Mesenchymal stem cell (in vitro differentiated cells and primary cell): ENCODE measurements around the gene PRIM2.
"Not testable (repeated sequence)": the region's sequence is repeated elsewhere in the genome, so short reads cannot be mapped to it uniquely, and the experiment has no call there.

ENCODE experiments used
- DNase-seq: peaks from one replicate; pipeline ENCODE4 v3.0.0-alpha.2; 2013
- H2AFZ ChIP-seq: one replicate; pipeline ENCODE4 v1.6.1; 2013; ENCODE audit warnings: low read depth, mild to moderate bottlenecking, control low read depth, inconsistent platforms, low read length, moderate library complexity
- H2AK5ac ChIP-seq: 2 replicates; pipeline ENCODE4 v1.6.1; 2013; ENCODE audit warnings: low read length, moderate library complexity, mild to moderate bottlenecking, inconsistent platforms; ENCODE audit not compliant: severe bottlenecking
- H2BK120ac ChIP-seq: one replicate; pipeline ENCODE4 v1.6.1; 2013; ENCODE audit warnings: low read depth, mild to moderate bottlenecking, inconsistent platforms, low read length, moderate library complexity
- H2BK12ac ChIP-seq, 2 experiments: one replicate each; pipeline ENCODE4 v1.6.1; 2013; ENCODE audit warnings: inconsistent platforms in 2 of 2, low read length in 2 of 2, mild to moderate bottlenecking in 2 of 2, moderate library complexity in 2 of 2, control low read depth in 1 of 2
- H2BK15ac ChIP-seq: one replicate; pipeline ENCODE4 v1.6.1; 2013; ENCODE audit warnings: mild to moderate bottlenecking, low read depth, inconsistent platforms; ENCODE audit not compliant: poor library complexity, severe bottlenecking
- H2BK5ac ChIP-seq: 2 replicates; pipeline ENCODE4 v1.6.1; 2013; ENCODE audit warnings: low read depth, mild to moderate bottlenecking, low read length, control low read depth, inconsistent platforms; ENCODE audit not compliant: poor library complexity, severe bottlenecking
- H3K14ac ChIP-seq, 2 experiments: one replicate each; pipeline ENCODE4 v1.6.1; 2013; ENCODE audit warnings: inconsistent platforms in 2 of 2, low read length in 2 of 2, control low read depth in 1 of 2, mild to moderate bottlenecking in 1 of 2, moderate library complexity in 1 of 2
- H3K18ac ChIP-seq, 2 experiments: one replicate each; pipeline ENCODE4 v1.6.1; 2013; ENCODE audit warnings: inconsistent platforms in 2 of 2, low read length in 2 of 2, control low read depth in 1 of 2, low read depth in 1 of 2, mild to moderate bottlenecking in 1 of 2
- H3K23ac ChIP-seq, 2 experiments: one replicate each; pipeline ENCODE4 v1.6.1; 2013; ENCODE audit warnings: inconsistent platforms in 2 of 2, low read length in 2 of 2, mild to moderate bottlenecking in 2 of 2, moderate library complexity in 2 of 2, control low read depth in 1 of 2
- H3K27ac ChIP-seq: 2 replicates; pipeline ENCODE4 v1.5.1; 2013; ENCODE audit warnings: mild to moderate bottlenecking, moderate library complexity, low read length, control low read depth, inconsistent platforms; ENCODE audit not compliant: poor library complexity, severe bottlenecking
- H3K27me3 ChIP-seq, 2 experiments: 2 replicates each; pipeline versions ENCODE4 v1.6.1 to v1.7.0; 2013; ENCODE audit warnings: low read length in 2 of 2, mild to moderate bottlenecking in 2 of 2, moderate library complexity in 2 of 2, control low read depth in 1 of 2, inconsistent platforms in 1 of 2; ENCODE audit not compliant: control insufficient read depth in 1 of 2, insufficient read depth in 1 of 2
- H3K36me3 ChIP-seq, 2 experiments: 2 replicates each; pipeline versions ENCODE4 v1.6.1 to v1.7.0; 2013; ENCODE audit warnings: low read length in 2 of 2, control low read depth in 1 of 2, inconsistent platforms in 1 of 2, low read depth in 1 of 2, mild to moderate bottlenecking in 1 of 2; ENCODE audit not compliant: insufficient read depth in 2 of 2, control insufficient read depth in 1 of 2
- H3K4ac ChIP-seq, 2 experiments: one replicate each; pipeline ENCODE4 v1.6.1; 2013; ENCODE audit warnings: inconsistent platforms in 2 of 2, low read length in 2 of 2, mild to moderate bottlenecking in 2 of 2, moderate library complexity in 2 of 2, control low read depth in 1 of 2, low read depth in 1 of 2
- H3K4me1 ChIP-seq: 2 replicates; pipeline ENCODE4 v1.6.1; 2013; ENCODE audit warnings: low read depth, low read length, control low read depth; ENCODE audit not compliant: control insufficient read depth, insufficient read depth
- H3K4me2 ChIP-seq: 2 replicates; pipeline ENCODE4 v1.6.1; 2013; ENCODE audit warnings: low read length, mild to moderate bottlenecking, inconsistent platforms; ENCODE audit not compliant: poor library complexity, severe bottlenecking
- H3K4me3 ChIP-seq, 2 experiments: 2 replicates each; pipeline versions ENCODE4 v1.5.1 to v1.7.0; 2013; ENCODE audit warnings: low read length in 2 of 2, mild to moderate bottlenecking in 2 of 2, control low read depth in 1 of 2, low read depth in 1 of 2; ENCODE audit not compliant: insufficient read depth in 1 of 2
- H3K79me1 ChIP-seq: replicated peaks from 2 replicates; pipeline ENCODE4 v1.6.1; 2013; ENCODE audit warnings: mild to moderate bottlenecking, control low read depth, low read length, inconsistent platforms; ENCODE audit not compliant: poor library complexity, severe bottlenecking
- H3K9ac ChIP-seq: 2 replicates; pipeline ENCODE4 v1.7.0; 2013; ENCODE audit warnings: mild to moderate bottlenecking, low read length, moderate library complexity
- H3K9me3 ChIP-seq: 2 replicates; pipeline ENCODE4 v1.7.0; 2013; ENCODE audit warnings: mild to moderate bottlenecking, low read length; ENCODE audit not compliant: control insufficient read depth
- H4K8ac ChIP-seq: one replicate; pipeline ENCODE4 v1.6.1; 2013; ENCODE audit warnings: inconsistent platforms, mild to moderate bottlenecking, low read length, moderate library complexity
- H4K91ac ChIP-seq: one replicate; pipeline ENCODE4 v1.6.1; 2013; ENCODE audit warnings: mild to moderate bottlenecking, low read length, inconsistent platforms
- WGBS: methylation state at CpG from one replicate; pipeline ENCODE4 v1.1.7; 2013; ENCODE audit warnings: mixed read lengths; 5-methylcytosine and 5-hydroxymethylcytosine counted together

Gene PRIM2

GRCh38 chr6:57502387-57502786 is 185.0 kb downstream of the PRIM2 start:
- H3K14ac ChIP-seq, H3K9ac ChIP-seq, H3K79me1 ChIP-seq, H2AFZ ChIP-seq, H3K36me3 ChIP-seq, H3K27ac ChIP-seq, H3K4me3 ChIP-seq, H4K8ac ChIP-seq, H3K4me2 ChIP-seq, H3K27me3 ChIP-seq, H2BK15ac ChIP-seq, H3K18ac ChIP-seq, H3K23ac ChIP-seq, H3K9me3 ChIP-seq, H4K91ac ChIP-seq, H2BK12ac ChIP-seq, H3K4me1 ChIP-seq, H2BK5ac ChIP-seq, H2AK5ac ChIP-seq, H3K4ac ChIP-seq, H2BK120ac ChIP-seq, DNase-seq: not testable (repeated sequence)
- WGBS: 100% methylated on average over 5 of the region's 10 CpGs

GRCh38 chr6:57505251-57505650 is 187.8 kb downstream of the PRIM2 start:
- H3K79me1 ChIP-seq, H3K4me1 ChIP-seq, H2BK120ac ChIP-seq, H3K18ac ChIP-seq, H3K4ac ChIP-seq, H2BK5ac ChIP-seq, H3K9me3 ChIP-seq, H3K27me3 ChIP-seq, H3K27ac ChIP-seq, H3K36me3 ChIP-seq, H2BK15ac ChIP-seq, H4K91ac ChIP-seq, H3K23ac ChIP-seq, H3K4me3 ChIP-seq, H2AK5ac ChIP-seq, H3K4me2 ChIP-seq, H3K14ac ChIP-seq, H4K8ac ChIP-seq, DNase-seq, H2AFZ ChIP-seq, H2BK12ac ChIP-seq: not testable (repeated sequence)
- 96% methylated on average over 1 of the region's 1 CpG for WGBS
- H3K9ac ChIP-seq: peak overlapping the region; percentile 70

- H3K14ac ChIP-seq, DNase-seq, H3K18ac ChIP-seq, H3K23ac ChIP-seq, H2AFZ ChIP-seq, H3K27me3 ChIP-seq, H3K4me1 ChIP-seq, H3K4ac ChIP-seq, H3K36me3 ChIP-seq, H2AK5ac ChIP-seq, H4K91ac ChIP-seq, H4K8ac ChIP-seq, H2BK12ac ChIP-seq, H3K9ac ChIP-seq, H2BK5ac ChIP-seq, H3K4me3 ChIP-seq, H2BK15ac ChIP-seq, H3K79me1 ChIP-seq, H3K4me2 ChIP-seq, H2BK120ac ChIP-seq, H3K27ac ChIP-seq, H3K9me3 ChIP-seq: not testable (repeated sequence)
- 100% methylated on average over 1 of the region's 4 CpGs for WGBS
These were observed 193.0 kb downstream of the PRIM2 start for GRCh38 chr6:57510390-57510789.

- H3K14ac ChIP-seq, H3K27ac ChIP-seq, H3K9ac ChIP-seq, H2AFZ ChIP-seq, H2BK15ac ChIP-seq, H3K27me3 ChIP-seq, H3K9me3 ChIP-seq, H3K23ac ChIP-seq, H3K4me2 ChIP-seq, H4K91ac ChIP-seq, H2BK120ac ChIP-seq, H3K18ac ChIP-seq, H2BK12ac ChIP-seq, H2BK5ac ChIP-seq, H3K4me1 ChIP-seq, H3K36me3 ChIP-seq, H4K8ac ChIP-seq, H2AK5ac ChIP-seq, DNase-seq, H3K79me1 ChIP-seq, H3K4ac ChIP-seq, H3K4me3 ChIP-seq: not testable (repeated sequence)
- no CpG with 5 or more reads among the region's 1 CpG for WGBS
These were observed 197.7 kb downstream of the PRIM2 start for GRCh38 chr6:57515171-57515570.
